ENCODE data around the gene TRIML2.

TRIML2 gene

GRCh38 chr4:188086858-188087257 is 22.5 kb downstream of the TRIML2 start:
- Histone ChIP-seq H3K9me3 (replicated peaks; ENCODE audit: insufficient read depth, low read length) (no peaks in the 10 kb centered on the region), H3K36me3 (replicated peaks; ENCODE audit: insufficient read depth, low read length) (no peaks in the 10 kb centered on the region), H2AFZ (ENCODE audit: low read length) (no peak overlapping the region), H3K9ac (ENCODE audit: low read length) (no peak overlapping the region), H3K79me2 (ENCODE audit: low read length) (no peaks in the 10 kb centered on the region), H3K27me3 (replicated peaks; ENCODE audit: insufficient read depth, low read length) (no peaks in the 10 kb centered on the region), H3K9me2 (replicated peaks; ENCODE audit: insufficient read depth, low read length) (no peaks in the 10 kb centered on the region), H3K27ac (ENCODE audit: low read length) (no peak overlapping the region), H4K20me1 (ENCODE audit: insufficient read depth, low read length) (no peaks in the 10 kb centered on the region), H3K4me1 (ENCODE audit: low read length) (no peaks in the 10 kb centered on the region), H3K4me2 (ENCODE audit: low read depth, low read length) (no peak overlapping the region), H3F3A (ENCODE audit: insufficient read depth, low read length) (no peaks in the 10 kb centered on the region), H3K4me3 (ENCODE audit: low read length) (no peak overlapping the region)
- TF ChIP-seq EZH2 (optimal IDR thresholded peaks at IDR 0.05; ENCODE audit: low read depth, low read length) (no peak), EZH2phosphoT487 (IDR thresholded peaks at IDR 0.05; ENCODE audit: low read length) (no peak), CTCF (IDR thresholded peaks at IDR 0.05; ENCODE audit: low read length) (no peak)
- DNase-seq = no peak

- H3K9me2 ChIP-seq (replicated peaks; ENCODE audit: insufficient read depth, low read length) = no peaks in the 10 kb centered on the region
- no peaks in the 10 kb centered on the region for H3K79me2 ChIP-seq (ENCODE audit: low read length)
- H3K27me3 ChIP-seq (replicated peaks; ENCODE audit: insufficient read depth, low read length) = no peaks in the 10 kb centered on the region
- H3K4me2 ChIP-seq (ENCODE audit: low read depth, low read length) = no peak overlapping the region
- TF ChIP-seq EZH2phosphoT487 (IDR thresholded peaks at IDR 0.05; ENCODE audit: low read length) = no peak
- TF ChIP-seq EZH2 (optimal IDR thresholded peaks at IDR 0.05; ENCODE audit: low read depth, low read length) = no peak
- TF ChIP-seq CTCF (IDR thresholded peaks at IDR 0.05; ENCODE audit: low read length) = no peak
- no peak overlapping the region for H3K9ac ChIP-seq (ENCODE audit: low read length)
- H2AFZ ChIP-seq (ENCODE audit: low read length) = no peak overlapping the region
- H4K20me1 ChIP-seq (ENCODE audit: insufficient read depth, low read length) = no peaks in the 10 kb centered on the region
- no peaks in the 10 kb centered on the region for H3K9me3 ChIP-seq (replicated peaks; ENCODE audit: insufficient read depth, low read length)
- no peak overlapping the region for H3K27ac ChIP-seq (ENCODE audit: low read length)
- no peaks in the 10 kb centered on the region for H3K36me3 ChIP-seq (replicated peaks; ENCODE audit: insufficient read depth, low read length)
- no peak for DNase-seq
- H3K4me3 ChIP-seq (ENCODE audit: low read length) = no peak overlapping the region
- no peaks in the 10 kb centered on the region for H3K4me1 ChIP-seq (ENCODE audit: low read length)
- no peaks in the 10 kb centered on the region for H3F3A ChIP-seq (ENCODE audit: insufficient read depth, low read length)
Measured at GRCh38 chr4:188082796-188083195, 26.6 kb downstream of the TRIML2 start.

- no peaks in the 10 kb centered on the region for H3K79me2 ChIP-seq (ENCODE audit: low read length)
- H3K27ac ChIP-seq (ENCODE audit: low read length) = no peak overlapping the region
- H3K4me2 ChIP-seq (ENCODE audit: low read depth, low read length) = no peak overlapping the region
- no peaks in the 10 kb centered on the region for H3K9me2 ChIP-seq (replicated peaks; ENCODE audit: insufficient read depth, low read length)
- no peaks in the 10 kb centered on the region for H3F3A ChIP-seq (ENCODE audit: insufficient read depth, low read length)
- H3K9me3 ChIP-seq (replicated peaks; ENCODE audit: insufficient read depth, low read length) = no peaks in the 10 kb centered on the region
- no peak overlapping the region for H2AFZ ChIP-seq (ENCODE audit: low read length)
- no peaks in the 10 kb centered on the region for H3K4me1 ChIP-seq (ENCODE audit: low read length)
- no peaks in the 10 kb centered on the region for H4K20me1 ChIP-seq (ENCODE audit: insufficient read depth, low read length)
- TF ChIP-seq EZH2phosphoT487 (IDR thresholded peaks at IDR 0.05; ENCODE audit: low read length) (no peak), CTCF (IDR thresholded peaks at IDR 0.05; ENCODE audit: low read length) (no peak), EZH2 (optimal IDR thresholded peaks at IDR 0.05; ENCODE audit: low read depth, low read length) (no peak)
- H3K27me3 ChIP-seq (replicated peaks; ENCODE audit: insufficient read depth, low read length) = no peaks in the 10 kb centered on the region
- H3K9ac ChIP-seq (ENCODE audit: low read length) = no peak overlapping the region
- H3K36me3 ChIP-seq (replicated peaks; ENCODE audit: insufficient read depth, low read length) = no peaks in the 10 kb centered on the region
- H3K4me3 ChIP-seq (ENCODE audit: low read length) = no peak overlapping the region
- no peak for DNase-seq
Measured at GRCh38 chr4:188078116-188078515, 31.3 kb downstream of the TRIML2 start.

All from MM.1S (cell line).